Cerebellar cortex (tissue), 1 donor: ENCODE data around the gene OR1K1.
A peak's percentile ranks its signal among the peaks of the same experiment; 100 is the strongest.
"Not testable (repeated sequence)": the region's sequence is repeated elsewhere in the genome, so short reads cannot be mapped to it uniquely, and the experiment has no call there.

ENCODE experiments used
- DNase-seq: peaks from one replicate; pipeline ENCODE4 v3.0.0-alpha.2; 2015; ENCODE audit warnings: low spot score

Gene OR1K1, protein sequence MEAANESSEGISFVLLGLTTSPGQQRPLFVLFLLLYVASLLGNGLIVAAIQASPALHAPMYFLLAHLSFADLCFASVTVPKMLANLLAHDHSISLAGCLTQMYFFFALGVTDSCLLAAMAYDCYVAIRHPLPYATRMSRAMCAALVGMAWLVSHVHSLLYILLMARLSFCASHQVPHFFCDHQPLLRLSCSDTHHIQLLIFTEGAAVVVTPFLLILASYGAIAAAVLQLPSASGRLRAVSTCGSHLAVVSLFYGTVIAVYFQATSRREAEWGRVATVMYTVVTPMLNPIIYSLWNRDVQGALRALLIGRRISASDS

DNA sequence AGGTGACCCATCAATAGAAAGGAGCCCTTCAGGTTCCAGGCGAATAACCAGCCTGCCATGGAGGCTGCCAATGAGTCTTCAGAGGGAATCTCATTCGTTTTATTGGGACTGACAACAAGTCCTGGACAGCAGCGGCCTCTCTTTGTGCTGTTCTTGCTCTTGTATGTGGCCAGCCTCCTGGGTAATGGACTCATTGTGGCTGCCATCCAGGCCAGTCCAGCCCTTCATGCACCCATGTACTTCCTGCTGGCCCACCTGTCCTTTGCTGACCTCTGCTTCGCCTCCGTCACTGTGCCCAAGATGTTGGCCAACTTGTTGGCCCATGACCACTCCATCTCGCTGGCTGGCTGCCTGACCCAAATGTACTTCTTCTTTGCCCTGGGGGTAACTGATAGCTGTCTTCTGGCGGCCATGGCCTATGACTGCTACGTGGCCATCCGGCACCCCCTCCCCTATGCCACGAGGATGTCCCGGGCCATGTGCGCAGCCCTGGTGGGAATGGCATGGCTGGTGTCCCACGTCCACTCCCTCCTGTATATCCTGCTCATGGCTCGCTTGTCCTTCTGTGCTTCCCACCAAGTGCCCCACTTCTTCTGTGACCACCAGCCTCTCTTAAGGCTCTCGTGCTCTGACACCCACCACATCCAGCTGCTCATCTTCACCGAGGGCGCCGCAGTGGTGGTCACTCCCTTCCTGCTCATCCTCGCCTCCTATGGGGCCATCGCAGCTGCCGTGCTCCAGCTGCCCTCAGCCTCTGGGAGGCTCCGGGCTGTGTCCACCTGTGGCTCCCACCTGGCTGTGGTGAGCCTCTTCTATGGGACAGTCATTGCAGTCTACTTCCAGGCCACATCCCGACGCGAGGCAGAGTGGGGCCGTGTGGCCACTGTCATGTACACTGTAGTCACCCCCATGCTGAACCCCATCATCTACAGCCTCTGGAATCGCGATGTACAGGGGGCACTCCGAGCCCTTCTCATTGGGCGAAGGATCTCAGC, at the start of gene OR1K1:
Gene OR1K1 (plus strand): TSS at position 58 of the 995 bp plus-strand sequence. CDS start 0 bp downstream, at position 58.
- DNase-seq, result no peak

DNA sequence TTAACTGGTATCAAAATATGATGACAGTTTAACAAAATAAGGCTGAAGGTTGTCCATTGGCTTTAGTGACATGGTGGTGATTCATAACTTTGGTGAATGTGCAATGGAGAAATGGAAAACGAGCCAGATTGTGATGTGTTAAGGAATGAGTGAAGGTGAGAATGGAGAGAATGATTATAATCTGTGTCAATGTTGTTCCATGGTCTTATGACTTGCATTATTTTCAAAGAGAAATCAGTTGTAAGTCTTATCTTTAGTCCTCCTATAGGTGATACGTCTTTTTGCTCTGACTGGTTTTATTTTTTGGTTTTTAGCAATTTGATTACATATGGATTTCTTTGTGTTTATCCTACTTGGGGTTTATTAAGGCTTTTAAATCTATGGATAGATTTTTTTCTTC, 45.1 kb upstream of the OR1K1 start:
- DNase-seq, result no peak

DNA sequence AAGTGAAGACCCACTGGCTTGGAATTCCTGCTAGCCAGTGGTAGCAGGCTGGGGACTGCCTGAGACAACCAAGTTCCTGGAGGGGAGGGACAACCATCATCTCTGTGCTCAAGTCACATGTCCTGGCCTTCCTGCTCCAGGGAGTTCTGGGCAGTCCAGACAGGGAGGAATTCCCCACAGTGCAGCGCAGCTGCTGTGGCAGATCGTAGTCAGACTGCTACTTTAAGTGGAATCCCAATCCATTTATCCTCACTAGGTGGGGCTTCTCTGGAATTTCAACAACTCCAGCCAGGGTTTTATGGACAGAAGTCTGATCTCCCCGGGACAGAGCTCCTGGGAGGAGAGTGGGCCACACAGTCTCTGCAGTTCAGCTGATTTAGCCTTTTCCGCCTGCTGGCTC, 32.1 kb upstream of the OR1K1 start:
- no peak for DNase-seq

DNA sequence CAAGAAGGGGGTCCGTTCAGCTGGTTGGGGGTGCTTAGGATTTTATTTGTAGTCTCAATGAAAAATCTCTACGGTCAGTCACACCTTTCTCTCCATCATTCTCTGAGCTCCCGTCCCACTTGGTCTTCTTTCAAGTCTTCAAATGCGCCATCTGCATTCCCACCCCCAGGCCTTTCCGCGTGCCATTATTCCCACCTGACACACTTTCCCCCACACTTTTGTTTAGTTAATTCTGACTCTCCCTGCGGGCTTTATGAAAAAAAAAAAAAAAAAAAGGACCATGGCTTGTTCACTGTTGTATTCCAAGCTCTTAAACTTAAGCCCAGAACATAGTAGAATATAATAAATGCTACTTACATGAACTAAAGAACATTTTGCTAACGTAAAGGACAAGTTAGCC, 22.9 kb upstream of the OR1K1 start:
- no peak for DNase-seq

DNA sequence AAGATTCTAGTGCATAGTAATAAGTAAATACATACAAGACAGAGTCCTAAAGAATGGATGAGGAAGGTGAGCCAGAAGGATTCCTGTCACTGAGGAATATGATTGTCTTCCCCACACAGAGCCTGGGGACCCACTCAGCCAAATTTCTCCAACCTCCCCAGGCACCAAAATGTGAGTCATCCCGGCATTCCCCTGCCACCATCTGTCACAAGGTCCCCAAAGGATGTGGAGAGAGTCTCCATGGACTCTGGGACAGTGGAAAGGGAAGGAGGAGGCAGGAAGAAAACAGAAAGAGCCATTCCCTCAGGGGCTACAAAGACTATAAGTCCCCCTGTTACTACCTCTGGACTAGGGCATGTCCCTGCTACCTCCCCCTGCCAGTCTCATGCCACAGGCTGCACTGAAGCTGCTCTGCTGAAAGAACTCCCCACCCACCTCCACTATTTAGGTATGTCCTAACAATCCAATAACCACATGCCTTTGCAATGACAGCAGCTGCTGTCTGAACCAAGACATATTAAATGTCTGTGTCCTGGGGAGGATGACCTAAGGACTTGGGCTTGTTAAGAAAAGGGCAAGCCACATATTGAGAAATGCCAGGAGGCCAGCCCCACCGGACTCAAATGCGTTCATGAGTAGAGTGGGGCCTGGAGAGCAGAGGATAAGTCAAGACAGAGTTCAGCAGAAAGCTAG, 21.8 kb upstream of the OR1K1 start:
- no peak for DNase-seq

DNA sequence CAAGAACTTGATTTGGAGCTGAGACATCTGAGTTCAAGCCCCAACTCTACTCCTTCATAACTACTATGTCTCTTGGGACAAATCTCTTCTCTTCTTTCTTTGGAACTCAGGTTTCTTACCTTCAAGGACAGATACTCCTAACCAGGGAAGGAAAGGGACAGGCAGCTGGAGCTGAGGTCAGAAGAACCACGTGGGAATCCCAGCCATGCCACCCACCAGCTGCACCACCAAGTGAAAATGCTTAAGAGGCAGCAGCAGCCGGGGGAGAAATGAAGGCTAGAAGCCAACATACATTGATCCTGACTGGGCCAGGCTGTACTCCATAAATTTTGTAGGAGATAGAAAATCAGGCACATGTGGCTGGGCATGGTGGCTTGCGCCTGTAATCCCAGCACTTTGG, 20.7 kb upstream of the OR1K1 start:
- DNase-seq, result no peak

DNA sequence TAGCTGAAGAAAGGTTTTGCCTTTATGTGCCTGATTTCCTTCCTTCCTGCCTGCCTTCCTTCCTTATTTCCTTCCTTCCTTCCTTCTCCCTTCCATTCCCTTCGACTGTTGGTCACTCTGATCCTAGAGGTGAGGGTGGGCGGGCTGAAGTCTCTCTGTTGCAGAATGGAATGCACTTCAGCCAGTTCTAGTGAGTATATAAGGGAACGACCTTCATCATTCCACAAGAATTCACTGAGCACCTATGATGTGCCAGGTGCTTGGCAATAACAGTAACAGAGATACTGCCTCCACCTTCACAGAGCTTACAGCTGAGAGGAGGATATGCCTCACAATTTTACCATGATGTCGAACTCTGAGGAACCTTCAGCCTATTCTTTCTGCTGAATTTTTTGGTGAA, 19.9 kb upstream of the OR1K1 start:
- DNase-seq, result no peak

DNA sequence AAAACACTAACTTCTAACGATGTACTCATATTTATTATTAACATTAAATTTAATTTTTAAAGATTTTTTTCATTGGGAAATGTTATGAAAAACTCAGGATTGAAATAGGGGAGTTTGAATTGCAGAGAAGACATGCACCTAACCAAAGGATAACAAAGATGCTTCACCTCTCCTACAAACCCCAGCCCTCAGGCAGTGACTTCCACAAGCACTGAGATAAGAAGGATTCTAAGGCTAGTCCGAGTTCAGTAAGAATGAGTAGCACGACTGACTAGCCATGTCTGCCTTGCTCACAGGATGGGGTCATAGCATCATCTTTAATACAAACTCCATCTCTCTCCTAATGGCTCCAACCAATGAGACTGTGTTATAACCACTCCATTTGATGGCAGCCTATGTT, 18.3 kb upstream of the OR1K1 start:
- DNase-seq, result no peak

DNA sequence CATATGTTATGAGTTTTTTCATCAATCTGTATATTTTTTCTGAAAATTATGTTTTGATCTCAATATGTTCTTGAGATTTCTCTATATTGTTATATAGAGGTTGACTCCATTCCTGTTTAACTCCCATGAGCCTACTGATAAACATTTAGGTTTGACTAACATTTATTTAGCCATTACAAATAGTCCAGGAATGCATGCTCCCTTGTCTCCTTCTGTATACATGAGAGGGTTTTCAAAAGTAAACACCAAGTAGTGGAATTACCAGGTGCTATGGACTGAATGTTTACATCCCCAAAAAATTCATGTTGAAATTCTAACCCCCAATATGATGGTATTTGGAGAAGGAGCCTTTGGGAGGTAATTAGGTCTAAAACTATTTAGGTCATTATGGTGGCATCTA, 14.7 kb upstream of the OR1K1 start:
- no peak for DNase-seq

DNA sequence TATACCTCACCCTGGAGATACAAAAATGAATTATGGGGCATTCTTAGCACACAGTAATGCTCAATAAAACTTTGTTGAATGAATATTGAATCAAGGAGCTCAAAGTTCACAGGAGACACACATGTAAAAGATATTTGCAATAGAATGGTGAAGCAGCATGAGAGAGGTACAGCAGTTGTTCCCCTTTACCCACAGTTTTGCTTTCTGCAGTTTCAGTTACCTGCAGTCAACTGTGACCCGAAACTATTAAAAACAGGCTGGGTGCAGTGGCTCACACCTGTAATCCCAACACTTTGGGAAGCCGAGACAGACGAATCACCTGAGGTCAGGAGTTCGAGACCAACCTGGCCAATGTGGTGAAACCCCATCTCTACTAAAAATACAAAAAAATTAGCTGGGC, 13.6 kb upstream of the OR1K1 start:
- DNase-seq, result no peak

DNA sequence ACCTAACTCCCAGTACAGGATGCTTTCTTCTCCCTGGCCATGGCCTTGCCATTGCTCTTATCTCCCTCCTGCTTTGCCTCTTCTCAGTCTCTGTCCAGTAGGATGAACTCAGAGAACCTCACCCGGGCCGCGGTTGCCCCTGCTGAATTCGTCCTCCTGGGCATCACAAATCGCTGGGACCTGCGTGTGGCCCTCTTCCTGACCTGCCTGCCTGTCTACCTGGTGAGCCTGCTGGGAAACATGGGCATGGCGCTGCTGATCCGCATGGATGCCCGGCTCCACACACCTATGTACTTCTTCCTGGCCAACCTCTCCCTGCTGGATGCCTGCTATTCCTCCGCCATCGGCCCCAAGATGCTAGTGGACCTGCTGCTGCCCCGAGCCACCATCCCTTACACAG, 11.1 kb upstream of the OR1K1 start, which contains the start of gene OR5C1:
Gene OR5C1 (plus strand): TSS at position 103 of the 400 bp plus-strand sequence. CDS start 0 bp downstream, at position 103.
- no peak for DNase-seq

DNA sequence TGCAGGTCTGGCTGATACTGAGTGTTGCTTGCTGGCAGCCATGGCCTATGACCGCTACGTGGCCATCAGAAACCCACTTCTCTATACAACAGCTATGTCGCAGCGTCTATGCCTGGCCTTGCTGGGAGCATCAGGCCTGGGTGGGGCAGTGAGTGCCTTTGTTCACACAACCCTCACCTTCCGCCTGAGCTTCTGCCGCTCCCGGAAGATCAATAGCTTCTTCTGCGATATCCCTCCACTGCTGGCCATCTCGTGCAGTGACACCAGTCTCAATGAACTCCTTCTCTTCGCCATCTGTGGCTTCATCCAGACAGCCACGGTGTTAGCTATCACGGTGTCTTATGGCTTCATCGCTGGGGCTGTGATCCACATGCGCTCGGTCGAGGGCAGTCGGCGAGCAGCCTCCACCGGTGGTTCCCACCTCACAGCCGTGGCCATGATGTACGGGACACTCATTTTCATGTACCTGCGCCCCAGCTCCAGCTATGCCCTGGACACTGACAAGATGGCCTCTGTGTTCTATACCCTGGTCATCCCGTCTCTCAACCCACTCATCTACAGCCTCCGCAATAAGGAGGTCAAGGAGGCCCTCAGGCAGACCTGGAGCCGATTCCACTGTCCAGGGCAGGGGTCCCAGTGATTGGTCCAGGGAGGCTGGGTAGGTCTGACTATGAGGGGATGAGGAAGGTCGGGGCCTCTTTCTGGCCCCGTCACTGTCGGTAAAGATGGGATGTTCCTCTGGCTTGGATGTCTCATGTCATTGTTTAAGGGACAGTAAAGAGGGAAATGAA, 10.5 kb upstream of the OR1K1 start:
- no peak for DNase-seq

DNA sequence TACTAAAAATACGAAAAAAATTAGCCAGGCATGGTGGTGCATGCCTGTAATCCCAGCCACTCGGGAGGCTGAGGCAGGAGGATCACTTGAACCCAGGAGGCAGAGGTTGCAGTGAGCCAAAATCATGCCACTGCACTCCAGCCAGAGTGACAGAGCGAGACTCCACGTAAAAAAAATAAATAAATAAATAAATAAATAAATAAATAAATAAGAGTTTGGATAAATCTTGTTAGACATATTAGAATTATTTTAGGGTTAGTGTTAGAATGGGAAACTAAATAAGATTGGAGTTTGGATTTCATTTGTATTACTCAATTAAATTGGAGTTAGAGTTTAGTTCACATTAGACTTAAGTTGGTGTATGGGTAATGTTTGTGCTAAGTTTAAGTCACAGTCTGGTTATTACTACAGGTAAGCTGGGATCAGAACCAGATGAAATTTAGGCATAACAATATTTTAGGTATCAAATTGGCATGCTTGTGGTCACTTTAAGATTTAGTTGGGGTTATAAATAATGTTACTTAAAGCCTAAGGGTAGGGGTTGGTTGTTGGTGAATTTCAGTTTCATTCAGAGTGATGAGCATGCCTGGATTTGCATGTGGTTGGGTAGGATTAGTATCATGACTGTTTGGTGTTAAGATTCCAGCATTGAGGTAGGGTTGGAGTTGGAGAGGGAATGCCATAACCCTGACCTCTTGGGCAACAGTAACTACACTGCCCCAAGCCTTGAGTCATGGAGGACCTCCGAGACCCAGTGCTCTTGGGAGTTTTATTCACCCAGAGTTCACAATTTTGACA, 7.9 kb upstream of the OR1K1 start:
- DNase-seq, result no peak

DNA sequence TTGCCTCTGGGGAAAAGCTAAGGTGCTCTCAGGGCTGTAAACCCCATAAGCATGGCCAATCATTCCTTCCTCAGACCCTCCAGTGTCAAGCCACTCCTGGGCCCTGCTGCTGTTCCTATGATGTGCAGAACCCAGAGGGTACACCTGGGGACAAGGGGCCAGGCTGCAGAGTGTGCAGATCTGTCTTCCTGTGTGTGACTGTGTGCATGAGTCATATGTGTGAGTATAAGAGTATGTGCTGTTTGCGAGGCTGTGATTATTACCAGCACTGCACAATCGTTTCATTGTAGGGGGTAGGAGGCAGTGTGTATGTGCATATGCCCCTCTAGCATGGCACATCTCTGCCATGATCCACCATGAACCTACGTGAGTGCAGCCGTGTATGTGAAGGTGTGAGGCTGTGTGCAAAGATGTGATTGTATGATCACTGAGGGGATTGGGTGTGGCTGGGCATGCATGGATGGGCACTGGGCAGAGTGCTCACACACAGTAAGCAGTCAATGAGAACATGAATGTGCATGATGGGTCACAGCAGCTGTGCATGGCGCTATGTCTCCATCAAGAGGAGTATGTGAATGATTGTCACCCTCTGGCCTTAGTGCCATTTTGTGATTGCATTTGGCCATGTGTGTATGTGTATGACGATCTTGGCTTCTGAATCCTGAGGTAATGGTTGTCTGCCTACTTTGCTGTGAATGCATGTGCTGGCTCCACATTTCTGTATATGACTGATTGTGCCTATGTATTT, 2.4 kb upstream of the OR1K1 start:
- DNase-seq, result no peak

DNA sequence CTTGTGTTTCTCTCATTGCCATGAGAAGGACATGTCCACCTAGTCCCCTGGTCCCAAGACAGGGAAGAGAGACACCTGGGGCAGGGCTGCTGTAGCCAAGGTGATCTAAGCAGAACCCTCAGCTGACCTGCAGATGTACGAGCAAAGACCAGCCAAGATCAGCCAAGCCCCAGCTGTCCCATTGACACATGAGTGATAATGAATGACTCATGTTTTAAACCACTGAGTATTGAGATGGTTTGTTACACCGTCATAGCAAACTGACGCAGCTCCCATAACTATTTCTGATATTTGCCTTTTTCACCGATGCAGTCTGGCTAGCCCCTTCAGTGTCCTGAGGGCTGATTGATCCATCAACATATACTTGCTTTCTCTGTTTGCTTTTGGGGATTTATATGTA, 6.7 kb downstream of the OR1K1 start:
- no peak for DNase-seq

DNA sequence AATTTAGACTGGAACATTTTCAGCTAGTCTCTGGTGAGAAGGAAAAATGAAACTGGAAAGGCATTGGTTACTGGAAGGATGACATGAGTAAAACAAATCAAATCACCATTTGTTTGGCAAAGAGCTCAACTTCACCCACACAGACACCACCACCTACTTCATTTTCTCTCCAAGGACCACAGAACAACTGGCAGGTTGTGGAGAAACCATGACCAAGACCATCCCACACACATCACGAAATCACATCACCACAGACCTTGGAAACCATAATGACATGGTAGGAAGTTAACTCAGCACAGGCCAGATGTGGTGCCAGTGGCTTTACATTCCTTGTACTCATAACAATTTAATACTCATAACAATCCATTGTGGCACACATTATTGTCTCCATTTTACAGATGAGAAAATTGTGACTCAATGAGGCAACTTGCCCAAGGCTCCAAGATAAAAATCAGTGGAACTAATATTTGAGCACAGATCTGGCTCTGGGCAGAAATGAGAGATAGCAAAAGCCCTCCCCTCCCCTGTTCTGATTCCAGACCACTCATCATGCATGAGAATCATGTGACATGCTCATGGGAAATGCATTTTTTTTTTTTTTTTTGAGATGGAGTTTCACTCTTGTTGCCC, 7.5 kb downstream of the OR1K1 start:
- DNase-seq, result no peak

DNA sequence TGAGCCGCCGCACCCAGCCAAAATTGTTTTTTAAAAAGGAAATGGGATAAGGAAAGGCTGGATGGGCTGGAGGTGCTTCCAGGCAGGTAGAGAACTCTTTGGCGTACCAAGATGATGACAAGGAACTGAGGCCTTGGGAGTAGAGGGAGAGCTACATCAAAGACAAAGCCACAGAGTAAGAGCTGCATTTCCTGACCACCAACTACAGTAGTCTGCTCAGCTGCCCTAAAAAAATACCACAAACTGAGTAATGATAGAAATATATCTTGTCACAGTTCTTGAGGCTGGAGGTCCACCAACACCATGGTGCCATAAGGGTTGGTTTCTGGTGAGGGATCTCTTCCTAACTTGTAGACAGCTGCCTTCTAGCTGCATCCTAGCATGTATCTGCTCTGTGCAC, 8.2 kb downstream of the OR1K1 start:
- DNase-seq, result no peak

DNA sequence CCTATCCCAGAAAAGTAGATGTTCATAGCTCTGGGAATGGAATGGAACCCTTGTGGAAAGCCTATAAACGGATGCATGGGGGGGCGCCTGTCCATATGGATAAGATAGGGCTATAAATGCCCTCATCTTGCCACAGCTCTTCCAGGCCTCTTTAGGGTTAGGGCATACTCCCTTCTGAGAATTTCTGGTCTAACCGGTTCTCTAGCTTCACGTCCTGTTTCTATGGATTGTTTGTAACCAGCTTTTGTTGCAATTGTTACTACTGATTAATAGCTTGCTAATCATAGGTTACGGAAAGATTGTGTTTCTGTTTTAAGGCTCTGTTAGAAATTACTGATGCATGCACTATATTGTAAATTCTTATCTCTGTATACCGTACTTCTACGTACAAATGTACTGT, 9.3 kb downstream of the OR1K1 start:
- DNase-seq, result not testable (repeated sequence)

DNA sequence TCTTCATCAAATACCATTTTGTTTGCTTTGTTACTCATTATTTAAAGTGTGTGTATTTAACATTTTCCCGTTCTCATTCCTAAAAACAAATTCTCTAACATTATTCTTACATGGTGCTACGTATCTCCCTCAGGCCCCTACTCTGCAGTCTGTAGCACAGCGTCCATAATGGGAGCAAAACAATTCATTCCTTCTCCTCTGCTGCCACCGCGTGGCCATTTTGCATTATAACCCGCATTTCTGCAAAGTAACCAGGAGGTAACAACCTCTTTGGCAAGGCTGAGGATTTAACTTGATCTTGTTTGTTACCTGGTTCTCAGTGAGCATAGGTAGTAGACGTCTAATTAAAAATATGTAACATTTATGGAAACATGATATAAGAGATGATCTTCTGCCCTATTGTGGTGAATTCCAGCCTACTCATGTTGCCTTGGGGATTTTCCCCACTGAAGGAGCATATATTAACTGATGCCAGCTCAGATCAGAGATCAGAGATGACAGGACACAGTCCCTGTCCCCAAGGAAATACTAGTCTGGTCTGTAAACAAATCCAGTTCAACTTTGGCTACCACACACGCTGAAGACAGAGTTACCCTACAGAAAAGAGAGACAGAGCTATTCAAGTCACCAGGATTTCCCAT, 10.5 kb downstream of the OR1K1 start:
- DNase-seq, result peak; percentile 91
